NT2/D1 (cell line): ENCODE data around the gene RBBP8NL.

Experiments
- DNase-seq: peaks from one replicate; pipeline ENCODE4 v3.0.0-alpha.2; 2011; ENCODE audit warnings: low read depth, low spot score
- H3K27me3 ChIP-seq: 2 replicates; pipeline ENCODE4 v1.6.0; 2011; ENCODE audit warnings: mild to moderate bottlenecking; ENCODE audit not compliant: insufficient read length, insufficient read depth
- H3K36me3 ChIP-seq: 2 replicates; pipeline ENCODE4 v1.6.1; 2011; ENCODE audit warnings: mild to moderate bottlenecking, low read length, mixed read lengths; ENCODE audit not compliant: insufficient read depth, insufficient read length
- H3K4me1 ChIP-seq: 2 replicates; pipeline ENCODE4 v1.5.1; 2011; ENCODE audit not compliant: insufficient read depth, insufficient read length
- H3K4me3 ChIP-seq: 2 replicates; pipeline ENCODE4 v1.5.1; 2011; ENCODE audit warnings: low read depth; ENCODE audit not compliant: insufficient read length
- H3K9ac ChIP-seq: 2 replicates; pipeline ENCODE4 v1.6.0; 2011; ENCODE audit warnings: low read depth; ENCODE audit not compliant: insufficient read length
- H3K9me3 ChIP-seq: 2 replicates; pipeline ENCODE4 v1.5.1; 2011; ENCODE audit warnings: mild to moderate bottlenecking, low read length; ENCODE audit not compliant: insufficient read depth
- SUZ12 ChIP-seq: IDR thresholded peaks from 2 replicates; pipeline ENCODE4 v1.6.1; 2011; ENCODE audit not compliant: insufficient read length, insufficient read depth; ENCODE audit errors: extremely low read depth
- YY1 ChIP-seq: IDR thresholded peaks from 2 replicates; pipeline ENCODE4 v1.6.1; 2011; ENCODE audit not compliant: insufficient read length, insufficient read depth
- ZNF274 ChIP-seq: IDR thresholded peaks from 2 replicates; pipeline ENCODE4 v1.6.1; 2011; ENCODE audit warnings: mild to moderate bottlenecking, low read depth, low read length

RBBP8NL gene

GRCh38 chr20:62394248-62395245 lies 32.8 kb downstream of the RBBP8NL start:
- no peak for DNase-seq
- H3K9ac ChIP-seq = peak overlapping the region; percentile 26
- TF ChIP-seq YY1 (no peak), ZNF274 (no peak), SUZ12 (no peak)

GRCh38 chr20:62393830-62394229 lies 33.5 kb downstream of the RBBP8NL start:
- peaks cover 75% of the 10 kb centered on the region for H3K36me3 ChIP-seq
- H3K9ac ChIP-seq = no peak overlapping the region

More at GRCh38 chr20:62394248-62395245, 32.8 kb downstream of the RBBP8NL start:
- H3K36me3 ChIP-seq = peaks cover 68% of the 10 kb centered on the region
- no peaks in the 10 kb centered on the region for H3K27me3 ChIP-seq
- H3K4me3 ChIP-seq = no peak overlapping the region
- no peaks in the 10 kb centered on the region for H3K9me3 ChIP-seq
- no peaks in the 10 kb centered on the region for H3K4me1 ChIP-seq

DNA sequence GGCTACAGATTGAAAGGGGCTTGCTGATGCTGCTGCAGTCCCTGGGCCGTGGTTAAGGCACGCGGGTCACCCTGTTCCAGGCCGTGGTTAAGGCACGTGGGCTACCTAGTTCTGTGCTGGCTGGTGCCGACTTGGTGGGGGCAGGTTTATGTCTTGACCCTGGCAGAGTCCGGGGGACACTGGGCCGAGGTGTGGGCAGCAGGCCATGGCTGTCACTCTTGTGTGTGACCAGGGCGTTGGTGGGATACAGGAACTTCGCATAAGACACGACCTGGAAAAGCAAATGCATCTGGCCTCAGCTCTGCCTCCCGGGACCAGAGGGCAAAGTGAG lies 34.0 kb downstream of the RBBP8NL start:
- H3K27me3 ChIP-seq = no peaks in the 10 kb centered on the region
- H3K9ac ChIP-seq = no peak overlapping the region
- H3K36me3 ChIP-seq = peaks cover 80% of the 10 kb centered on the region
- DNase-seq = no peak
- TF ChIP-seq ZNF274 = no peak
- no peak for TF ChIP-seq YY1
- no peaks in the 10 kb centered on the region for H3K4me1 ChIP-seq
- no peaks in the 10 kb centered on the region for H3K9me3 ChIP-seq
- no peak overlapping the region for H3K4me3 ChIP-seq

More at GRCh38 chr20:62393830-62394229, 33.5 kb downstream of the RBBP8NL start:
- no peak overlapping the region for H3K4me3 ChIP-seq
- no peaks in the 10 kb centered on the region for H3K9me3 ChIP-seq
- no peak for DNase-seq
- TF ChIP-seq ZNF274 (no peak), YY1 (no peak), SUZ12 (no peak)
- H3K27me3 ChIP-seq = no peaks in the 10 kb centered on the region
- H3K4me1 ChIP-seq = no peaks in the 10 kb centered on the region

- TF ChIP-seq SUZ12 = no peak
- no peak for TF ChIP-seq ZNF274
- TF ChIP-seq YY1 = no peak
- no peaks in the 10 kb centered on the region for H3K27me3 ChIP-seq
- no peak for DNase-seq
- no peaks in the 10 kb centered on the region for H3K9me3 ChIP-seq
- H3K4me1 ChIP-seq = no peaks in the 10 kb centered on the region
- H3K9ac ChIP-seq = no peak overlapping the region
- no peak overlapping the region for H3K4me3 ChIP-seq
- H3K36me3 ChIP-seq = peaks cover 85% of the 10 kb centered on the region
Measured at GRCh38 chr20:62392621-62393334, 34.6 kb downstream of the RBBP8NL start.

DNA sequence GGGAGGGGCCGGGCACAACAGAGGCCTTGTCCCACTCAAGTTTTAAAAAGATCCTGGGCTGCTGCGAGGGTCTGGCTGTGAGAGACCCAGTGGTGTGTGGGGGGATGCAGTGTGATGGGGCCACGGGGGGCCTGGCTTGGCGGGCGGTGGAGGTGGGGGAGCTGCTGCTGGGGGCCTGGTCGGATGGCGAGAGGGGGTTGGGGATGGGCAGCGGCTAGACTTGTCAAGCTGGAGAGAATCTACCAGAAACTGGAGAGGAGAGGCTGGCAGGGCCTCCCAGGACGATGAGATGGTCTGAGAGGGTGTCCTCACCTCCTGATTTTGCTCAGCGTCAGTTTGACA lies 35.3 kb downstream of the RBBP8NL start:
- no peaks in the 10 kb centered on the region for H3K9me3 ChIP-seq
- no peak overlapping the region for H3K9ac ChIP-seq
- H3K27me3 ChIP-seq = no peaks in the 10 kb centered on the region
- H3K4me1 ChIP-seq = no peaks in the 10 kb centered on the region
- peaks cover 87% of the 10 kb centered on the region for H3K36me3 ChIP-seq
- DNase-seq = no peak
- H3K4me3 ChIP-seq = no peak overlapping the region
- TF ChIP-seq YY1 = no peak
- TF ChIP-seq ZNF274 = no peak
- no peak for TF ChIP-seq SUZ12

GRCh38 chr20:62391165-62392076 lies 35.9 kb downstream of the RBBP8NL start:
- Histone ChIP-seq H3K36me3 (peaks cover 85% of the 10 kb centered on the region), H3K9ac (peak overlapping the region; percentile 16), H3K4me1 (no peaks in the 10 kb centered on the region), H3K27me3 (no peaks in the 10 kb centered on the region), H3K9me3 (no peaks in the 10 kb centered on the region), H3K4me3 (no peak overlapping the region)
- no peak for TF ChIP-seq YY1
- TF ChIP-seq SUZ12 = no peak
- no peak for TF ChIP-seq ZNF274
- no peak for DNase-seq
